ENCODE measurements around the gene HERC3. TPM values are rescaled to one million over a fixed set of nuclear protein-coding genes. Genes with fewer than 3 reads are reported as not detected.

The HERC3 gene
- total RNA-seq, 1 experiment from 2014 or later = 10.5 TPM

DNA sequence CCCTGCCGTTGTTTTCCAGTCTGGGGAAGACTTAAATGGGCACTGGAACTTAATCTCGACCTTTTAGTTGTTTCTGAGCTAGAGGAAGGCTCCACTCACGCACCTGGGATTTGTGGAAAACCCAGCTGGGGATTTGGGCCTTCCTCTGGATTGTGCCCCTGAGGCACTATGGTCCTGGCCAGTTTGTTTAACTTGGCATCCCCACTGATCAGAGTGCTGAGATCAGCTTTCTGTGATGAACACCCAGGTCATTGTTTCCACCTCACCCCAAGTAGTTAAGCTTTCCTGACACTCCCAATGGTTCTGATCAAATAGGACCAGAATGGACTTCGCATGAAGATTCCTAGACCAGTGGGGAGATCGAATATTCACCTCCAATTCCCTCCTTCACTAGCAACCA, 125.8 kb downstream of the HERC3 start:
- peaks cover 28% of the 10 kb centered on the region for H3K9me3 Mint-ChIP-seq (ENCODE audit: unreplicated experiment)
- H3K27me3 Mint-ChIP-seq (ENCODE audit: insufficient read depth, unreplicated experiment) = no peaks in the 10 kb centered on the region
- CTCF ChIA-PET = no interaction called here
- H3K4me3 Mint-ChIP-seq (ENCODE audit: unreplicated experiment) = no peak overlapping the region
- Histone ChIP-seq H3K9me3 (peaks cover 7% of the 10 kb centered on the region), H3K27me3 (replicated peaks; ENCODE audit: control insufficient read depth, insufficient read depth, low read length) (no peaks in the 10 kb centered on the region), H3K4me3 (ENCODE audit: low read depth, low read length) (no peak overlapping the region), H3K36me3 (ENCODE audit: control insufficient read depth, insufficient read depth, low read length) (no peaks in the 10 kb centered on the region), H3K4me1 (no peaks in the 10 kb centered on the region)
- DNase-seq = no peak
- intact Hi-C loops (cut with micrococcal nuclease; ENCODE audit: unreplicated experiment) = no loop called here
- no peaks in the 10 kb centered on the region for H3K4me1 Mint-ChIP-seq (ENCODE audit: low read depth, unreplicated experiment)
- H3K27ac Mint-ChIP-seq (ENCODE audit: unreplicated experiment) = no peak overlapping the region
- POLR2A ChIA-PET = interaction anchor here (0.6 kb wide), 1 partner anchor 21 kb away, joined by 6 read pairs; no protein-coding TSS in a partner anchor
- no TSS peak for BruUV-seq (replicated peaks)
- TF ChIP-seq CTCF (IDR thresholded peaks at IDR 0.05; ENCODE audit: insufficient read depth in 1 of 2, low read depth in 1 of 2, low read length in 1 of 2, severe bottlenecking in 1 of 2, unreplicated experiment in 1 of 2) = no peak
- H3K36me3 Mint-ChIP-seq (ENCODE audit: insufficient read depth, unreplicated experiment) = no peaks in the 10 kb centered on the region

DNA sequence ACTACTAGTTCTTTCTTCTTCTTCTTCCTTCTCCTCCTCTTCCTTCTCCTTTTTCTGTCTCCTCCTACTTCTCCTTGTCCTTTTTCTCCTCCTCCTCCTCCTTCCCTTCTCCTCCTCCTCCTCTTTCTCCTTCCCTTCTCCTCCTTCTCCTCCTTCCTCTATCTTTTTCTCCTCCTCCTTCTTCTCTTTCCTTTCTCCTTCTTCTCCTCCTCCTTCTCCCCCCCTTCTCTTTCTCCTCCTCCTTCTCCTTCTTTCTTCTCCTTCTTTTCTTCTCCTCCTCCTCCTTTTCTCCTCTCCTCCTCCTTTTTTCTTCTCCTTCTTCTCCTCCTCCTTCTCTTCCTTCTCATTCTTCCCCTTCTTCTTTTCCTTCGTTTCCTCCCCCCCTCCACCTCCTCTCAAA, 127.1 kb downstream of the HERC3 start:
- no peak overlapping the region for H3K4me3 Mint-ChIP-seq (ENCODE audit: unreplicated experiment)
- H3K27me3 Mint-ChIP-seq (ENCODE audit: insufficient read depth, unreplicated experiment) = no peaks in the 10 kb centered on the region
- intact Hi-C loops (cut with micrococcal nuclease; ENCODE audit: unreplicated experiment) = no loop called here
- TF ChIP-seq CTCF (IDR thresholded peaks at IDR 0.05; ENCODE audit: insufficient read depth in 1 of 2, low read depth in 1 of 2, low read length in 1 of 2, severe bottlenecking in 1 of 2, unreplicated experiment in 1 of 2) = no peak
- POLR2A ChIA-PET = no interaction called here
- CTCF ChIA-PET = no interaction called here
- DNase-seq = no peak
- Histone ChIP-seq H3K9me3 (peaks cover 7% of the 10 kb centered on the region), H3K4me1 (no peaks in the 10 kb centered on the region), H3K4me3 (ENCODE audit: low read depth, low read length) (no peak overlapping the region), H3K36me3 (ENCODE audit: control insufficient read depth, insufficient read depth, low read length) (no peaks in the 10 kb centered on the region), H3K27me3 (replicated peaks; ENCODE audit: control insufficient read depth, insufficient read depth, low read length) (no peaks in the 10 kb centered on the region)
- BruUV-seq (replicated peaks) = no TSS peak
- H3K27ac Mint-ChIP-seq (ENCODE audit: unreplicated experiment) = no peak overlapping the region
- no peaks in the 10 kb centered on the region for H3K4me1 Mint-ChIP-seq (ENCODE audit: low read depth, unreplicated experiment)
- H3K36me3 Mint-ChIP-seq (ENCODE audit: insufficient read depth, unreplicated experiment) = no peaks in the 10 kb centered on the region
- peaks cover 28% of the 10 kb centered on the region for H3K9me3 Mint-ChIP-seq (ENCODE audit: unreplicated experiment)

DNA sequence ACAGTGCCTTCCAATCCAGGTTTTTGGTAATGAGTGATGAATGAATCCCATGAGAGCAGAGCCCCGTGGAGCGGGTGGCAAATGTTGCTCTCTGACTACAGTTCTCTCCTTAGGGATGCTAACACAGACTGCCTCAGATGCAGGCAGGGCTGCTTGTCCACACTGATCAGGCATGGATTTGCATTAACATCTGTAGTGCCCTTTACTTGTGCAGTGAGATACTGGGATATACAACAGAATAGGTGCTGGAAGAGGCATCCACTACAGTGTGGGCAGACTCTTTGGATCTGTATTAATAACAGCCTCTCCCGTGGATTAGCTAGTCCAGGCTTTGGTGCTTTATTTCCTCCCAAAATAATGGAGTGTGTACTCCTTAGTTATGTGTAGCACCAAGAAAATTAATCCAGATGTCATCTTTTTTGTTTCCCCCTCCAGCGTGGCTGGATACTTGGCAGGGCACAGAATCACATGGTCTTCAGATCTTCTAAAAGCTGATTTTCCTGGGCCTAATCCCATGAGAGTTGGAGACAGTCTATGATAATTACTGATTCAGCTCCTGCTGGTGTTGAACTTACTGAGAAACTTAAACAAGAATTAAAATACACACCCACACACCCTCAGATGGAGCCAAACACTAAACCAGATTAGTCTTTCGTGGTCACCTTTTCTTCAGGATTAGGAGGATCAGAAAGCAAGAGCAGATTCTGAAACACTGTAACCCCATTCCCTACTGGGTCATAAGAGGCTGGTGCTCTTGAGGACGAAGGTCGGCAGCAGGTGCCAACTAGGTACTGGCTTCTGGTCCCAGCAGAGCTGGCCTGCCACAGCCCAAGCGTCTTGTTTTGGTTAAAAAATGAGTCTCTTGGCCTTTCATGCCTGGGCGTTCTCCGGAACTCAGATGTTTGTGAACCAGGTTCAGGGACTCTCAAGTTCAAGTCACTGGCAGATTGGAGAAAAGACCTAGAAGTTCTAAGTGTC, 128.5 kb downstream of the HERC3 start:
- Histone ChIP-seq H3K4me3 (ENCODE audit: low read depth, low read length) (no peak overlapping the region), H3K9me3 (peaks cover 7% of the 10 kb centered on the region), H3K4me1 (no peaks in the 10 kb centered on the region), H3K36me3 (ENCODE audit: control insufficient read depth, insufficient read depth, low read length) (no peaks in the 10 kb centered on the region), H3K27me3 (replicated peaks; ENCODE audit: control insufficient read depth, insufficient read depth, low read length) (no peaks in the 10 kb centered on the region)
- H3K27me3 Mint-ChIP-seq (ENCODE audit: insufficient read depth, unreplicated experiment) = no peaks in the 10 kb centered on the region
- TF ChIP-seq CTCF (IDR thresholded peaks at IDR 0.05; ENCODE audit: insufficient read depth in 1 of 2, low read depth in 1 of 2, low read length in 1 of 2, severe bottlenecking in 1 of 2, unreplicated experiment in 1 of 2) = no peak
- no peak overlapping the region for H3K4me3 Mint-ChIP-seq (ENCODE audit: unreplicated experiment)
- ChIA-PET POLR2A (no interaction called here), CTCF (no interaction called here)
- H3K27ac Mint-ChIP-seq (ENCODE audit: unreplicated experiment) = no peak overlapping the region
- intact Hi-C loops (cut with micrococcal nuclease; ENCODE audit: unreplicated experiment) = no loop called here
- H3K9me3 Mint-ChIP-seq (ENCODE audit: unreplicated experiment) = peaks cover 19% of the 10 kb centered on the region
- no peak for DNase-seq
- no peaks in the 10 kb centered on the region for H3K4me1 Mint-ChIP-seq (ENCODE audit: low read depth, unreplicated experiment)
- BruUV-seq (replicated peaks) = no TSS peak
- H3K36me3 Mint-ChIP-seq (ENCODE audit: insufficient read depth, unreplicated experiment) = no peaks in the 10 kb centered on the region

Measured in Caco-2 (cell line).